Mammary epithelial cell (primary cell): Measurements from ENCODE around the gene CEACAM8.

Source experiments
- CTCF ChIP-seq, 2 donors: IDR thresholded peaks in 1 of 2; conservative IDR thresholded peaks in 1 of 2; 2 replicates each; pipeline ENCODE4 v1.5.1; 2011 to 2012; ENCODE audit warnings: inconsistent platforms in 2 of 2, low read length in 2 of 2, mild to moderate bottlenecking in 2 of 2, control low read depth in 1 of 2, low read depth in 1 of 2; ENCODE audit not compliant: insufficient read depth in 1 of 2; ENCODE audit errors: extremely low read depth in 1 of 2
- EZH2 ChIP-seq: IDR thresholded peaks from 2 replicates; pipeline ENCODE4 v1.6.1; 2012; ENCODE audit warnings: low read length, inconsistent platforms, borderline replicate concordance

GRCh38 chr19:42558450-42559150, 36.1 kb downstream of the CEACAM8 start:
- TF ChIP-seq CTCF (conservative IDR thresholded peaks at IDR 0.05 in 1 of 2, IDR thresholded peaks at IDR 0.05 in 1 of 2; ENCODE audit: extremely low read depth in 1 of 2, insufficient read depth in 1 of 2, low read depth in 1 of 2, low read length in 2 of 2) = no peak
- TF ChIP-seq EZH2 = no peak
